Renal cortex interstitium (tissue), 11 donors: ENCODE data around the gene GPX4. TPM values are rescaled to one million over a fixed set of nuclear protein-coding genes. Genes with fewer than 3 reads are reported as not detected.

Source experiments
- DNase-seq, 11 donors: peaks; one replicate each; pipeline ENCODE4 v3.0.0-alpha.2; 2013; ENCODE audit warnings: low read depth in 9 of 11, low spot score in 4 of 11; ENCODE audit errors: extremely low read depth in 1 of 11
- polyA plus RNA-seq, 3 donors: library from polyadenylated mRNA; unstranded; fragments of 120-200 nt; gene quantifications; one replicate each; pipeline ENCODE4 v1.2.1, GENCODE V29; 2013; ENCODE audit not compliant: insufficient read length in 3 of 3

GPX4 gene
- polyA plus RNA-seq, 3 donors: 237 to 269 (median 243) TPM

DNA sequence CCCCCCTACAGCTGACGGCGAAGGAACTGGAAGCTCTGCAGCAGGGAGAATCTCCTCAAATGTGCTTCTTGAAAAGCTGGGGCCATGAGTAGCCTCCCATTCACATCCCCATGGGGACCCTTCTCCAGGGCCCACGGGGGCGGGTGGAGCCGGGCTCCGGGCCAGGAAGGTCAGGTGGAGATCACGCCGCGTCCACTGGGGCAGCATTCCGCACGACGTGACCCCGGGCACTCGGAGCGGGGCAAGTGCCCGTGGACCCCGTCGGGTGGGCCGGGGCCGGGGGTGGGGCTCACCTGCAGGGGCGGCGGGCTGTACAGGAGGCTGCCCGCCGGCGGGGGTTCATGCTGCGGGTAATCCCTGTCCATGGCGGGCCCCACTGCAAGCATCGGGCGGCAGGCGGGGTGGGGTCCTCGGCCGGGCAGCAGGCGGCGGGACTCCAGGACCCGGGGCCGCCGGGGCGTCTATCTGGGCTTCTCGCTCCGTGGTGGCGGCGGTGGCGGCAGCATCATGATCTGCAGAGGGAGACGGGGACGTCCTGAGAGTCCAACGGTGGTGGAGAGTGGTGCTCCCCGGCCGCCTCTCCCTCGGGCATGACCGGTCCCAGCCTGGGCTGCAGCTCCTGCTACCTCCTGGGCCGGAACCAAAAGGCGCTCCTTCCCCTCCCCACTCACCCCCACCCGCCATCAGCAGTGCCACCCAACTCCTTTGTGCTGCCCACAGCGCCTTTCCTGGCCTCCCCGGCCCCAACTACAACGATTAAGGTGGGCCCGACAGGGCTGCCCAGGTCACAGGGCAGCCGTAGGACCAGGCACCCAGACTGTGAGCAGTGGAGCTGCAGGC, 50.3 kb downstream of the GPX4 start:
- DNase-seq: no peak

- no peak for DNase-seq
These were observed 51.0 kb downstream of the GPX4 start for GRCh38 chr19:1154731-1155351.

DNA sequence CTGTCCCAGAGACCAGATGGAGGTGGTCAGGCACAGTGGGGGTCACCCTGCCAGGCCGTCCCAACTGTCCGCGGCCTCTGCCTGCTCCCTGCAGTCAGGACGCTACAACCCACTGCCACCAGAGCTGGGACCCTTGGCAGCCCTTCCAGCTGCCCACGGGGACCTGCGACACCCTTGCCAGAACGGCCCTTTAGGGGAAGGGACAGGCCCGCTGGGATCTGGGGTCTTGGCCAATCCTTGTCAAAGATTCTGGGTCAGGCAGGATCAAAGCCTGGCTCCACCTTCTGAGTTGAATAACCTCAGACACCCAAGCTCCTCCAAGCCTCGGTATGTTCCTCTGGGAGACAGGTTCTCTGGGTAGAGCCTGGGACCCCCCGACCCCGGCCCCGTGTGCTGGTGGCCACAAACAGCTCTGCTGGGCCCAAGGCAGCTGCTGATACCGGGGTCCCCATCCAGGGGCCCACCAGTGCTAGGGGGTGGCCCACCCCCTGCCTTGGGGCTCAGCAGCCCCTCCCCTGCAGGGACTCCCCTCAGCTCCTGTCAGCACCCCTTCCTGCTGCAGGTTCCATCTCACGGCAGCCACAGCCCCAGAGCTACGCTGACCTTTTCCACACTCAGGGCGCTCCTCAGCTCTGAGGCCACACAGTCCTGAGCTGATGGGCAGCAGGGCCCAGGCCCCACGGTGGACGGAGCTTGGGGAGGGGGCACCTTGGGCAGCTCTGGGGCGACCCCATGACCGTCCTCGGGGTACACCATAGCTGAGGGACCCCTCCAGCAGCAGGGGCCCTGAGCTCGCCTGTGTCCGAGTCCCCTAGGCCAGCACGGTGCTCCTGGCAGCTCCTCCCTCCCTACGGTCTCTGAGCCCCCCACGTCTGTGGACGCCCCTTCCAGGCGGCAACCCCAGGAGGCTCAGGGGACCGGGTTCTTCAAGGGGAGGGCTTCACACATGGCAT, 51.8 kb downstream of the GPX4 start:
- DNase-seq: no peak

Other genes with a start within 250 kb of the GPX4 start
- gene CFD, start 244.3 kb upstream of the GPX4 start, polyA plus RNA-seq: 1 to 10 TPM; 1.9 to 4.9 (median 3.9) TPM
- gene MED16, start 210.8 kb upstream of the GPX4 start, polyA plus RNA-seq: 10 to 100 TPM; 40.3 to 68.6 (median 58.3) TPM
- gene RNU6-9, start 210.5 kb upstream of the GPX4 start, polyA plus RNA-seq: not detected
- 10 to 100 TPM; 33.7 to 55.0 (median 49.0) TPM for gene R3HDM4, start 190.8 kb upstream of the GPX4 start, polyA plus RNA-seq
- 1 to 10 TPM in 2 of 3 donors, under 1 TPM in 1; 0.34 to 1.2 (median 1.1) TPM for gene KISS1R, start 186.7 kb upstream of the GPX4 start, polyA plus RNA-seq
- 10 to 100 TPM; 19.9 to 37.0 (median 28.3) TPM for gene ARID3A, start 178.0 kb upstream of the GPX4 start, polyA plus RNA-seq
- 10 to 100 TPM; 30.6 to 72.6 (median 54.1) TPM for gene WDR18, start 119.6 kb upstream of the GPX4 start, polyA plus RNA-seq
- 1 to 10 TPM in 2 of 3 donors, under 1 TPM in 1; 0.37 to 2.0 (median 1.2) TPM for gene GRIN3B, start 103.6 kb upstream of the GPX4 start, polyA plus RNA-seq
- gene TMEM259, start 82.9 kb upstream of the GPX4 start, polyA plus RNA-seq: 100 to 1,000 TPM in 2 of 3 donors, 10 to 100 TPM in 1; 92.3 to 145 (median 126) TPM
- not detected for gene RNU6-2, start 82.5 kb upstream of the GPX4 start, polyA plus RNA-seq
- 100 to 1,000 TPM; 163 to 196 (median 180) TPM for gene CNN2, start 77.4 kb upstream of the GPX4 start, polyA plus RNA-seq
- 10 to 100 TPM in 1 of 3 donors, 1 to 10 TPM in 2; 7.2 to 10.1 (median 8.2) TPM for gene ABCA7, start 63.9 kb upstream of the GPX4 start, polyA plus RNA-seq
- gene ARHGAP45, start 36.8 kb upstream of the GPX4 start, polyA plus RNA-seq: 10 to 100 TPM in 2 of 3 donors, 1 to 10 TPM in 1; 8.5 to 15.7 (median 15.4) TPM
- 100 to 1,000 TPM; 120 to 167 (median 144) TPM for gene POLR2E, start 8.6 kb upstream of the GPX4 start, polyA plus RNA-seq
- 10 to 100 TPM; 14.9 to 23.6 (median 18.3) TPM for gene SBNO2, start 70.3 kb downstream of the GPX4 start, polyA plus RNA-seq
- gene STK11, start 101.8 kb downstream of the GPX4 start, polyA plus RNA-seq: 10 to 100 TPM; 56.8 to 62.2 (median 59.0) TPM
- 1 to 10 TPM; 1.5 to 8.7 (median 2.0) TPM for gene CBARP, start 134.0 kb downstream of the GPX4 start, polyA plus RNA-seq
- gene ATP5F1D, start 137.8 kb downstream of the GPX4 start, polyA plus RNA-seq: 100 to 1,000 TPM in 2 of 3 donors, 10 to 100 TPM in 1; 82.2 to 145 (median 129) TPM
- gene MIDN, start 144.6 kb downstream of the GPX4 start, polyA plus RNA-seq: 10 to 100 TPM; 42.1 to 70.7 (median 67.6) TPM
- 100 to 1,000 TPM; 803 to 982 (median 849) TPM for gene CIRBP, start 165.3 kb downstream of the GPX4 start, polyA plus RNA-seq
- gene FAM174C, start 171.5 kb downstream of the GPX4 start, polyA plus RNA-seq: 10 to 100 TPM; 14.8 to 25.6 (median 21.3) TPM
- 1 to 10 TPM; 1.5 to 3.8 (median 3.6) TPM for gene EFNA2, start 181.9 kb downstream of the GPX4 start, polyA plus RNA-seq